ENCODE measurements around the gene SDHB.

GRCh38 chr1:17086751-17087150 is 32.9 kb upstream of the SDHB start:
- TF ChIP-seq, protein P1, sequence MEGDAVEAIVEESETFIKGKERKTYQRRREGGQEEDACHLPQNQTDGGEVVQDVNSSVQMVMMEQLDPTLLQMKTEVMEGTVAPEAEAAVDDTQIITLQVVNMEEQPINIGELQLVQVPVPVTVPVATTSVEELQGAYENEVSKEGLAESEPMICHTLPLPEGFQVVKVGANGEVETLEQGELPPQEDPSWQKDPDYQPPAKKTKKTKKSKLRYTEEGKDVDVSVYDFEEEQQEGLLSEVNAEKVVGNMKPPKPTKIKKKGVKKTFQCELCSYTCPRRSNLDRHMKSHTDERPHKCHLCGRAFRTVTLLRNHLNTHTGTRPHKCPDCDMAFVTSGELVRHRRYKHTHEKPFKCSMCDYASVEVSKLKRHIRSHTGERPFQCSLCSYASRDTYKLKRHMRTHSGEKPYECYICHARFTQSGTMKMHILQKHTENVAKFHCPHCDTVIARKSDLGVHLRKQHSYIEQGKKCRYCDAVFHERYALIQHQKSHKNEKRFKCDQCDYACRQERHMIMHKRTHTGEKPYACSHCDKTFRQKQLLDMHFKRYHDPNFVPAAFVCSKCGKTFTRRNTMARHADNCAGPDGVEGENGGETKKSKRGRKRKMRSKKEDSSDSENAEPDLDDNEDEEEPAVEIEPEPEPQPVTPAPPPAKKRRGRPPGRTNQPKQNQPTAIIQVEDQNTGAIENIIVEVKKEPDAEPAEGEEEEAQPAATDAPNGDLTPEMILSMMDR (IDR thresholded peaks at IDR 0.05) = no peak
- no peak for TF ChIP-seq POLR2A (IDR thresholded peaks at IDR 0.05)

Measured in body of pancreas (tissue), 4 donors.